DMS53 (cell line): ENCODE results near the gene GSG1L.
A peak's percentile ranks its signal among the peaks of the same experiment; 100 is the strongest.

ENCODE experiments used
- DNase-seq: peaks from one replicate; lab custom pipeline; 2025; lab: John Stamatoyannopoulos, UW

The GSG1L gene

DNA sequence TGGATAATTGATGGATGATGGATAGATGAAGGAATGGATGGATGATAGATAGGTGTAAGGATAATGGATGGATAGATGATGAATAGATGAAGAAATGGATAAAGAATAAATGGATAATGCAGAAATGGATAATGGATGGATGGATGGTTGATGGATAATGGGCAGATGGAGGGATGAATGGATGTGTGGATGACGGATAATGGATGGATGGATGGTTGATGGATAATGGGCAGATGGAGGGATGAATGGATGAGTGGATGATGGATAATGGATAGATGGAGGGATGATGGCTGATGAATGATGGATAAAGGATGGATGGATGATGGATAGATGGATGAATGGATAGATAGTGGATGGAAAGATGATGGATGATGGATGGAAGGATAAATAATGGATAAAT is 274.4 kb downstream of the GSG1L start:
- DNase-seq: no peak

- DNase-seq: no peak
Observed at GRCh38 chr16:27787665-27788064, 275.8 kb downstream of the GSG1L start.

GRCh38 chr16:27786923-27787625 is 276.4 kb downstream of the GSG1L start:
- no peak for DNase-seq

DNA sequence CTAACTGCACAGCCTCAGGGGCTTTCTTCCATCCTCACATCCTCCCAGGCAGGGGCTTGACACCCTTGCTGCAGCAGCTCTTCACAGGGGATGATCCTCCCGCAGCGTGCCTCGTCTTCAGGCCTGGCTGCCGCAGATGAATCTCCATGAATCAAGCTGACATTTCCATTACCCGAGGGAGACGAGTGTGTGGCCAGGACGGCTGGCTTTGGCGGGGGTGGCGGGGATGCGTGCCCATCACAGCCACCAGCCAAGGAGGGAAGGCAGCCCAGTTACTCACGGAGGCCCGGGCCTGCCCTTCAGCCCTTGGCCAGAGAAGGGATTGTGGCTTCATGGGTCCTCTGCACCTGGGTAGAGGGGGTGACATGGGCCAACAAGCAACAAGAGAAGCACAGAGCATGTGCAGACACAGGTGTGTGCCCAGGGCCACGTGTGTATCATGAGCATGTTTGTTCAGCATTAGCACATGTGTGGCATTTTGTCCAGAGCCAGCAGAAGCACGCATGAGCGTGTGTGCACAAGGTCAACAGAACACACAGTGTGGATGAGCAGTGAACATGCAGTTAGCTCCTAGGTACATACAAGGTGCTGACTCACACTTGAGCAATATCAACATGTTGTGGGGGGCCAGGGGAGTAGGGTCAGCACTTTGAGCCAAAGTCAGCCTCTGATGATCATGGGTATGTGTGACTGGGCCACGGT is 277.1 kb downstream of the GSG1L start:
- no peak for DNase-seq

- DNase-seq: no peak
Observed at GRCh38 chr16:27785307-27785678, 278.2 kb downstream of the GSG1L start.

DNA sequence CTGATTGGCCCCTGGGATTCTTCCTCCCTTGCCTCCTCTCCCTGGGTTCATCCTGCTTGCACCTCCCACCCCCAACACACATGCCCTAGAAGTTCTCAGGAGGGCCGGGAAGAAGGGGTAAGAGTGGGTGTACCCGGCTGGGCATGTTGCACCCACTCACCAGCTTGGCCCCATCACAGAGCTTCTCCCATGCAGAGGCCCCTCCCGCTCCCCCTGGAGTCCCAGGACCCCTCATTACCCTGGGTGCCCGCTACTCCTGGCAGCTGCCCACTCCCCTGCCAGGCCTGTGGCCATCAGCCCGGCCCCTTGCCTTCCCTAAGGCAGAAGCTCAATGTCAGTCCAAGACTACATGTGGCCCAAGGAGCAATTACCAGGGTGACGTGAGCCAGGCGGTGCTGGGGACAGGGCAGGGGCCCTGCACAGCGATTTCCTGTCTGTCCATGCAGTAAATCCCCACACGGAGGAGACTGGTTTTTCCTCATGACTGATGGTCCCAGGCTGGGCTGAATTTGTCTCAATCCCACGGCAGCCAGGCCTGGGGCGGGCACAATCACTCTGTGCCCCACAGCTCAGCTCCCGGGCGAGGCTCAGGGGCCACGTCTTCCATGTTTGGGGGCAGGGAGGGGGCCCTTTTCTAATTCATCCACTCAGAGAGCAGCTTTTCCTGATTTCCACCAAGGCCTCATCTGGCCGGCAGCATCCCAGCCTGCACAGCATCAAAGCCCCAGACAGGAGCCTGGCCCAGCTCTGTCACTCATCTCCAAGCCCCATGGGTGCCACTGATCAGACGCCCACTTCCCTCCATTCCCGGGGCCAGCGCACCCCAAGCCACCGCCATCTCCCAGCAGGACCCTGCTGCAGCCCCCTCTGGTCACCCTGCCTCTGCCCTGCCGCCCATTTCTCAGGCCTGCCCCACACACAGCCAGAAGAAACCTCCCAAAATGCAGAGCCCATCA is 278.9 kb downstream of the GSG1L start:
- no peak for DNase-seq

DNA sequence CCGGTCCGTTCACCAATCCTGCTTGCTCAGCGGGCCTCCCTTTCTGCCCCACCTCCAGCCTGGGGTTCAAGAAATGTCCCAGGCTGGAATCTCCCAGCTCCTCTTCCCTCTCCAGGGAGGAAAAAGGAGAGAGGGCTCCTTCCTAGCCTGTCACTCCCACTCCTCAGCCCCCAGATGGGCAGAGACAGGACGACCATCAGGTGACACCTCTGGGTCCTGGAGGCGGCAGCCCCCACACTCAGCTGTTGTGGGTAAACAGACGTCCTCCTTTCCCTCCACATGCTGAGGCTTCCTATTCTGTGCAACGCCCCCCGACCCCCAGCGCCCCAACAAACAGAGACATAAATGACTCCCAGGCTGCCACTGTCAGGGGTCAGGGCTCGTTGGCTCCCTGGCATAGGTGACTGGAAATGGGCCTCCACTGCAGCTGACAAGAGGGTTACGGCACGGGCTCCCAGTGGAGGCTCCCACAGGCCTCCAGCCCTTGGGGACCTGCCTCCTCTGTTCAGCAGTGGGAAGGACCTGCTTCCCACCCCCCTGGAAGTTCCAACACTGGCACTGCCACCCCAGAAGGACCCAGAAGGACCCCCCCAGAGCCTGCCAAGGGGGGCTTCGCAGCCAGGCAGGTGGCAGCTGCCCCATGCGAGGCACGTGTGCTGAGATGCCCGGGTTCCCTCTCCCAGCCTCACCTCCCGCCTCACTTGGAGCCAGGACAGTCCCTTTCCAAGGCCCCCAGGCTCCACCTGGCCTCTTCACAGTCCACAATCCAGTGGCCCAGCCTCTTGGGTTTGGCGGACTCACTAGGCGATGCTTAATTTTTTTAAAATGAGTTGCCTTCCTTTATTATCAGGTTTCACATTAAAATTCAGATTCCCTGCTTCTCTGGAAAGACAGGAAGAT is 281.3 kb downstream of the GSG1L start:
- DNase-seq: no peak

- DNase-seq: no peak
Observed at GRCh38 chr16:27781195-27781524, 282.4 kb downstream of the GSG1L start.

GRCh38 chr16:27780468-27781194 is 282.9 kb downstream of the GSG1L start:
- DNase-seq: no peak

DNA sequence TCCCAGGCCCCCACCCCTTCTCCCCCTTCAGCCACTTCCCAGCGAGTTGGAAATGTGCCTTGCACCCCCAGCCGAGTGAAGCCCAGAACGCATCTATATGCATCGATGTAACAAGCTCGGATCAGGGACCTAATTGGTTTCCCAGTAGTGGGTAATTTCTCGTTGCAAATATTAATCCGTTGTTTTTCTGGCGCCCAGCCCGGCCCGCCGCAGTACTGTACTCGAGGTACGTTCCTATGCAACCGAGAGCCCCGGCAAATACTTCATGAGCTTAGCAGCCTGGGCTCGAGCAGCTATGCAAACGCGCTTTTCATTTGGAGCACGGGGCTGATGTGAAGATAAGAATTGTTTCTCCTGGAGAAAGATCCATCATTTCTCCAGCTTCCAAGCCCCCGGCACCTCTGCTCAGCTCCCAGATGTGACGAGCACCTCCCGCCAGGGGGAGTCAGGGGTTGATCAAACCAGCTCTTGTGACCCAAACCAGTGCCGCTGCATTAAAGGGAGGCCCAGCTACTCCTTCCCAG is 283.8 kb downstream of the GSG1L start:
- DNase-seq: peak; percentile 68

- no peak for DNase-seq
Observed at GRCh38 chr16:27778926-27779570, 284.5 kb downstream of the GSG1L start.

DNA sequence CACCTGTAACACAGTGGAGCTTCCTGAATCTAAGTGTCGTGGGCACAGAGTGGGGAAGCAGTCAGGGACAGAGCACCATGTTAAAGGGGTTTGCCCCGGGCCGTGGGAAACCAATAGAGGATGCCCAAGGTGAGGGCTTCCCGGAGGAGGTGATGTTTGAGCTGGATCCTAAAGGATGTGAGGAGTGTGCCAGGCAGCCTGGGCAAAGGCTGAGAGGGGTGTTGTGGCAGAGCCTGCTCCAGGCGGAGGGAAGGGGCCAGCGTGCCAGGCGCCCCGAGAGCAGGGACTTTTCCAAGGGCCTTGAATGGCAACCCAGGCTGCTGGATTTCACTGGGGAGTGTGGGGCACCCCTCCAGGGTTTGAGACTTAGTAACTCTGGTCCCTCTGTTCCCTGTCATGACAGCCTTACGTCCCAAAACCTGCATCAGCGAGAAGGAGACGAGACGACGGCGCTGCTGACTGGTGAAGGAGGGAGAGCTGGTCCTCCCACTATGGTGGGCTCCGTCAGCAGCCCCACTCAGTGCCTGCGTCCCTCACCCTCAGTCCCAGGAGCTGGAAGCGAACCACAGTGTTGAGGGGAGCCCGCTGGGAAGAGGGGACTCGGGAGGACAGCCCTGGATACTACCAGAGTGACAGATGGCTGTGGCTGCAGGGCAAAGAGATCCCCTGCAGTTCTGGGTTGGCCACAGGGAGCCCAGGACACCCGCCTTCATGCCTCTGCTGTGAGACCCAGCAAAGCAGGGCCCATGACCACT is 285.2 kb downstream of the GSG1L start:
- no peak for DNase-seq

DNA sequence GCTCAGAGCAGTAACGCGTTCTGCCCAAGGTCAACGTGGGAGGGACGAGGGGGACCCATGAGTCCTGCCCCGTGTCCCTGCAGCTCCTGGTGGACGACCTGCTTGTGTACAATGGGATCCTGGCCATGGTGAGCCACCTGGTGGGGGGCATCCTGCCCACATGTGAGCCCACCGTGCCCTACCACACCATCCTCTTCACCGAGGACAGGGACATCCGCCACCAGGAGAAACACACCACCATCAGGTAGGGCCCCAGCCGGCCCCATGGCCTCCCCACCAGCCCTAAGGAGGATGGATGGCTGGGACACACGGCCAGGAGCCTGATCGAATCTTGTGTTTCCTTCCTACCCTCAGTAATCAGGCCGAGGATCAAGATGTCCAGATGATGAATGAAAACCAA is 286.0 kb downstream of the GSG1L start:
- no peak for DNase-seq

- DNase-seq: no peak
Observed at GRCh38 chr16:27776556-27777225, 286.8 kb downstream of the GSG1L start.

DNA sequence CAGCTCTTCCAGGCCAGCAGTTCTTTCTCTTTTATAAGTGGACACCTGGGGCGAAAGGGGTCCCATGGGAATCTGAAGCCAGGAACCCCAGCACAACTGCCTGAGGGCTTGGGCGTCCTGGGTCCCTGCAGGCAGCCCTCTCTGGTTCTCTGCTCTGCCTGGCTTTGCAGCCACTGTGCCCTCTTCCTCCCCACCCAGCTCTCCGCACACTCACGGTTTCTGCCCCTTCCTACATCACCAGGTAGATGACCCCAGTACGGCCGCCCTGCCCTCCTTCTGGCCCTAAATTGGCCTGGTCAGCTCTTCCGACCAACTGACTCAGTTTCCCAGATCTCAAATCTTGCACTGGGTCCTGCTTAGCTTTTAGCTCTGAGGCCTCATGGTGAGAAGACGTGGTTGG is 288.3 kb downstream of the GSG1L start:
- no peak for DNase-seq

DNA sequence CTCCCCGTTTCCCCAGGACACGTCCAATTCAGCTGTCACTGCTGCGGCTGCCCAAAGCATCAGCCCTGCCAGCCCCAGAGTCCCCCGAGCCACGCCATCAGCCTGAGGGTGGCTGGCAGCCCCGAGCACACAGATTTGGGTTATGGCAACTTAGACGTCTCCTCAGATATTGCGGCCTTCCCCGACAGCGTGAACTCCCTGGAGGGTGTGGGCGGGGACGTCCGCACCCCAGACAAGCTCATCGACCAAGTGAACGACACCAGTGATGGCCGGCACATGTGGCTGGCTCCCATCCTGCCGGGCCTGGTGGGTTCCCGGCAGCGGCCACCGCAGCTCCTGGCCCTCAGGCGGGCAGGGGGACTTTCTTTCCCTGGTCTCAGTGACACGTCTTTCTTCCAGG is 288.7 kb downstream of the GSG1L start:
- no peak for DNase-seq

- DNase-seq: no peak
Observed at GRCh38 chr16:27773344-27773743, 290.2 kb downstream of the GSG1L start.

DNA sequence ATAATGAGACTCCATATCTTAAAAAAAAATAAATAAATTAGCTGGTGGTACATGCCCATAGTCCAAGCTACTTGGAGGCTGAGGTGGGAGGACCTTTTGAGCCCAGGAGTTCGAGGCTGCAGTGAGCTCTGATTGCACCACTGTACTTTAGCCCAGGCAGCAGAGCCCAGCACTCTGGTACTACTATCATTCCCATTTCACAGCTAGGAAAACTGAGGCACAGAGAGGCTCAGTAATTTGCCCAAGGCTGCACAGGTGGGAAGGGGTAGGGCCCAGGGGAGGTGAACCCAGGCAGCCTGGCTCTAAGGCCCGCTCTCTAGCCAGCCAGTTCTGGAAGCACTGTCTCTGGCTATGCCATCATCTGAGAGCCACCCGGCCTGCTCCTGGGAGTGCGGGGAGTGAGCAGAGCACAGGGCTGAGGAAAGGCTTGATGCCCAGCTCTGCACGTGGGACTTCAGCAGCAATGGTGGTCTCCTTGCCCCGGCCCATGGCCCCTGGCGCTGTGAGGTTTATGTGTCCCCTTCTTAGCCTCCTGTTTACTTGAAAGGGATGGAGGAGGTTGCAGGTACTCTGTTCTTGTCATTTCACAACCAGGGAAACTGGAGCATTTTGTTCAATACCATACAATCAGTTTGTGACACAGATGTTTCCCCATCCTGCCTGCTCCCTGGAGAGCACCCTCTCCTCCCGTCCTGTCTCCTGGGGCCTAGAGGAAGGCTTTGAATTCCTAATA is 291.3 kb downstream of the GSG1L start:
- DNase-seq: no peak
